Ovary (tissue), 9 donors: Measurements from ENCODE around the gene KIAA1328. TPM values are rescaled to one million over a fixed set of nuclear protein-coding genes. Genes with fewer than 3 reads are reported as not detected.

Source experiments
- DNase-seq, 5 donors: peaks; one replicate each; pipeline ENCODE4 v3.0.0-alpha.2; 2019 to 2020
- H3K27ac ChIP-seq, 2 donors: fragments of 200-600 bp; one replicate each; pipeline versions ENCODE4 v1.5.1 to v1.8.0; 2019 to 2022
- H3K27me3 ChIP-seq: fragments of 200-600 bp; one replicate; pipeline ENCODE4 v1.8.0; 2022
- H3K36me3 ChIP-seq: fragments of 200-600 bp; sonication (generic); one replicate; pipeline ENCODE4 v1.5.1; 2019
- H3K4me1 ChIP-seq: one replicate; pipeline ENCODE4 v1.8.1; 2013; ENCODE audit warnings: mild to moderate bottlenecking, moderate library complexity; ENCODE audit not compliant: insufficient read depth
- H3K4me3 ChIP-seq: fragments of 200-600 bp; sonication (generic); one replicate; pipeline ENCODE4 v1.5.1; 2017
- H3K9me3 ChIP-seq, 2 donors: fragments of 200-600 bp in 1 of 2; sonication (generic) in 1 of 2; one replicate each; pipeline versions ENCODE4 v1.5.1 to v1.8.1; 2013 to 2019; ENCODE audit warnings: mild to moderate bottlenecking in 1 of 2, moderate library complexity in 1 of 2
- CTCF ChIP-seq, 3 donors: fragments of 450-650 bp in 2 of 3; fragments of 200-600 bp in 1 of 3; IDR thresholded peaks; one replicate each; pipeline versions ENCODE4 v1.5.1 to v1.8.0; 2016 to 2022; ENCODE audit warnings: antibody characterized with exemption in 3 of 3, mild to moderate bottlenecking in 1 of 3
- EP300 ChIP-seq: sonication (generic); formaldehyde crosslinking; IDR thresholded peaks from one replicate; pipeline ENCODE4 v1.6.1; 2017; ENCODE audit warnings: antibody characterized with exemption
- POLR2A ChIP-seq: fragments of 450-650 bp; IDR thresholded peaks from one replicate; pipeline ENCODE4 v1.6.1; 2017; ENCODE audit warnings: antibody characterized with exemption, mild to moderate bottlenecking, moderate library complexity
- WGBS, 3 donors: extraction: QIAGEN DNeasy Blood & Tissue Kit in 1 of 3; methylation state at CpG; one replicate each; pipeline versions ENCODE4 v1.1.5 to v1.1.7; 2013 to 2017; 5-methylcytosine and 5-hydroxymethylcytosine counted together
- intact Hi-C, 4 donors: fragments of 100-400 bp; cut with DNase I; formaldehyde crosslinking; loops; one replicate each; pipeline versions ENCODE4 v1.11.0 to v1.15.1; 2022 to 2023
- polyA plus RNA-seq, 2 donors: library from polyadenylated mRNA; stranded (reverse); fragments of 200-250 nt in 1 of 2; fragments of 350-450 nt in 1 of 2; fragmentation: Illumina TruSeq in 1 of 2; extraction: RNeasy Lipid Tissue Mini Kit (QIAGEN cat#74804) in 1 of 2; gene quantifications; one replicate each; pipeline ENCODE4 v1.2.3, GENCODE V29; 2013 to 2014
- total RNA-seq, 7 donors: library from RNA; depleted of rRNA in 2 of 7; stranded (reverse); fragments of >200 nt in 2 of 7; fragmentation: NEBNext Ultra II Directional in 3 of 7; extraction: Animal tissue kit (Norgen Biotek cat#: 25700) in 3 of 7; gene quantifications; one replicate each; pipeline versions ENCODE4 v1.1.0 to v1.2.4, GENCODE V29; 2016 to 2023
- donor health status: DM: no; HTN: no; CAD: no; lungs with moderate emphysema.
- donor health status: DM: no; HTN: no; CAD: no.
- donor health status: Bipolar disorder and iron deficiency.
- donor health status: DM: yes; HTN: yes; CAD: no.
- donor health status: DM: no; HTN: no; CAD: no.
- donor health status: DM: yes; HTN: yes; CAD: no.

The KIAA1328 gene
- total and polyA plus RNA-seq, 9 donors = 6.7 to 38.3 (median 18.7) TPM

GRCh38 chr18:37275237-37275741 lies 446.4 kb downstream of the KIAA1328 start:
- H3K27me3 ChIP-seq = no peaks in the 10 kb centered on the region
- no peak for TF ChIP-seq POLR2A
- no peak for TF ChIP-seq EP300
- no peak overlapping the region for H3K27ac ChIP-seq
- H3K4me3 ChIP-seq = no peak overlapping the region
- no peaks in the 10 kb centered on the region for H3K36me3 ChIP-seq
- no peaks in the 10 kb centered on the region for H3K4me1 ChIP-seq
- DNase-seq = no peak
- peaks cover 0 to 9% of the 10 kb centered on the region in 2 donors for H3K9me3 ChIP-seq
- 28 to 32% (median 28%) methylated on average over 32 of the region's 32 CpGs for WGBS, 3 donors
- intact Hi-C loops = no loop called here

GRCh38 chr18:37276111-37276890 lies 447.4 kb downstream of the KIAA1328 start:
- Histone ChIP-seq H3K27me3 (no peaks in the 10 kb centered on the region), H3K9me3 (peaks cover 0 to 9% of the 10 kb centered on the region in 2 donors), H3K27ac (no peak overlapping the region), H3K36me3 (no peaks in the 10 kb centered on the region), H3K4me3 (no peak overlapping the region), H3K4me1 (no peaks in the 10 kb centered on the region)
- no peak for DNase-seq
- TF ChIP-seq EP300 (no peak), CTCF (IDR thresholded peaks at IDR 0.05) (no peak), POLR2A (no peak)
- intact Hi-C loops = no loop called here
- WGBS, 3 donors = 85 to 89% (median 88%) methylated on average over 10 of the region's 10 CpGs

- Histone ChIP-seq H3K4me1 (no peaks in the 10 kb centered on the region), H3K27ac (no peak overlapping the region), H3K36me3 (no peaks in the 10 kb centered on the region), H3K9me3 (peaks cover 0 to 9% of the 10 kb centered on the region in 2 donors), H3K4me3 (no peak overlapping the region), H3K27me3 (no peaks in the 10 kb centered on the region)
- intact Hi-C loops = no loop called here
- 72 to 78% (median 75%) methylated on average over 10 of the region's 10 CpGs for WGBS, 3 donors
- TF ChIP-seq EP300 = no peak
- TF ChIP-seq CTCF (IDR thresholded peaks at IDR 0.05) = no peak
- no peak for TF ChIP-seq POLR2A
- no peak for DNase-seq
These were observed 448.9 kb downstream of the KIAA1328 start for GRCh38 chr18:37277804-37278203.

Other genes starting within 250 kb of the KIAA1328 start
- 100 to 1,000 TPM in 1 of 7 donors, 10 to 100 TPM in 6; 55.9 to 110 (median 74.1) TPM for gene TPGS2, start 125 bp upstream of the KIAA1328 start, total RNA-seq
- gene TPGS2, start 125 bp upstream of the KIAA1328 start, polyA plus RNA-seq = 100 to 1,000 TPM in 1 of 2 donors, 10 to 100 TPM in 1; 68.5 to 122 TPM